ENCODE data around the gene SDS.

DNA sequence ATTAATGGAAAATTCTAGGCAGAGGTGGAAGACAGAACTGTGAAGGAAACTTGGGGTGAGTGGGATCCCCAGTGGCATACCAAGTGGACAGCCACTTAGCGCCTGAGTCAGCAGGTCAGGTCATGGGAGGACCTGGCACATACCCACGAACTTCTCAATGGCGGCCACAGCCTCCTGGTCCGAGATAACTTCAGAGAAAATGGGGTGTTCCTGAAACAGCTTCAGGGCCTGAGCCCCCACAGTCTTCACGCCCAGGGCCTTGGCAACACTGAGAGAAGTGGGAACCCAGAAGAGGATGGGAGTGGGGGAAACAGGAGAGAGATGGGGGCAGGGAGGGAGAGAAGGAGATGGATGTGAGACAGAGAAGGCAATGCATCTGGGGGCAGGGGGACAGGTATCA is 9.9 kb downstream of the SDS start:
- TF ChIP-seq, protein P1, sequence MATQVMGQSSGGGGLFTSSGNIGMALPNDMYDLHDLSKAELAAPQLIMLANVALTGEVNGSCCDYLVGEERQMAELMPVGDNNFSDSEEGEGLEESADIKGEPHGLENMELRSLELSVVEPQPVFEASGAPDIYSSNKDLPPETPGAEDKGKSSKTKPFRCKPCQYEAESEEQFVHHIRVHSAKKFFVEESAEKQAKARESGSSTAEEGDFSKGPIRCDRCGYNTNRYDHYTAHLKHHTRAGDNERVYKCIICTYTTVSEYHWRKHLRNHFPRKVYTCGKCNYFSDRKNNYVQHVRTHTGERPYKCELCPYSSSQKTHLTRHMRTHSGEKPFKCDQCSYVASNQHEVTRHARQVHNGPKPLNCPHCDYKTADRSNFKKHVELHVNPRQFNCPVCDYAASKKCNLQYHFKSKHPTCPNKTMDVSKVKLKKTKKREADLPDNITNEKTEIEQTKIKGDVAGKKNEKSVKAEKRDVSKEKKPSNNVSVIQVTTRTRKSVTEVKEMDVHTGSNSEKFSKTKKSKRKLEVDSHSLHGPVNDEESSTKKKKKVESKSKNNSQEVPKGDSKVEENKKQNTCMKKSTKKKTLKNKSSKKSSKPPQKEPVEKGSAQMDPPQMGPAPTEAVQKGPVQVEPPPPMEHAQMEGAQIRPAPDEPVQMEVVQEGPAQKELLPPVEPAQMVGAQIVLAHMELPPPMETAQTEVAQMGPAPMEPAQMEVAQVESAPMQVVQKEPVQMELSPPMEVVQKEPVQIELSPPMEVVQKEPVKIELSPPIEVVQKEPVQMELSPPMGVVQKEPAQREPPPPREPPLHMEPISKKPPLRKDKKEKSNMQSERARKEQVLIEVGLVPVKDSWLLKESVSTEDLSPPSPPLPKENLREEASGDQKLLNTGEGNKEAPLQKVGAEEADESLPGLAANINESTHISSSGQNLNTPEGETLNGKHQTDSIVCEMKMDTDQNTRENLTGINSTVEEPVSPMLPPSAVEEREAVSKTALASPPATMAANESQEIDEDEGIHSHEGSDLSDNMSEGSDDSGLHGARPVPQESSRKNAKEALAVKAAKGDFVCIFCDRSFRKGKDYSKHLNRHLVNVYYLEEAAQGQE (IDR thresholded peaks at IDR 0.05; ENCODE audit: low read depth) = no peak
- TF ChIP-seq CEBPB (IDR thresholded peaks at IDR 0.05) (no peak), EP300 (IDR thresholded peaks at IDR 0.05; ENCODE audit: borderline replicate concordance) (no peak), EGR1 (IDR thresholded peaks at IDR 0.05) (no peak), NFIC (IDR thresholded peaks at IDR 0.05) (no peak), TAF1 (IDR thresholded peaks at IDR 0.05; ENCODE audit: low read depth) (no peak), MAX (IDR thresholded peaks at IDR 0.05) (no peak), RAD21 (IDR thresholded peaks at IDR 0.05; ENCODE audit: low read depth) (no peak), YY1 (IDR thresholded peaks at IDR 0.05; ENCODE audit: low read depth) (no peak), CREB1 (IDR thresholded peaks at IDR 0.05; ENCODE audit: low read depth) (no peak), FOXM1 (IDR thresholded peaks at IDR 0.05; ENCODE audit: borderline replicate concordance, low read depth) (no peak)
- TF ChIP-seq, protein P2, sequence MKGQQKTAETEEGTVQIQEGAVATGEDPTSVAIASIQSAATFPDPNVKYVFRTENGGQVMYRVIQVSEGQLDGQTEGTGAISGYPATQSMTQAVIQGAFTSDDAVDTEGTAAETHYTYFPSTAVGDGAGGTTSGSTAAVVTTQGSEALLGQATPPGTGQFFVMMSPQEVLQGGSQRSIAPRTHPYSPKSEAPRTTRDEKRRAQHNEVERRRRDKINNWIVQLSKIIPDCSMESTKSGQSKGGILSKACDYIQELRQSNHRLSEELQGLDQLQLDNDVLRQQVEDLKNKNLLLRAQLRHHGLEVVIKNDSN (IDR thresholded peaks at IDR 0.05) = no peak
